NCI-H526 treated with DMSO at 0.1 percent for 48 hours (cell line): ENCODE data around the gene COL18A1.
"Not testable (repeated sequence)": the region's sequence is repeated elsewhere in the genome, so short reads cannot be mapped to it uniquely, and the experiment has no call there.

Experiments used
- DNase-seq: peaks from one replicate; lab custom pipeline; 2025; lab: John Stamatoyannopoulos, UW

COL18A1 gene

DNA sequence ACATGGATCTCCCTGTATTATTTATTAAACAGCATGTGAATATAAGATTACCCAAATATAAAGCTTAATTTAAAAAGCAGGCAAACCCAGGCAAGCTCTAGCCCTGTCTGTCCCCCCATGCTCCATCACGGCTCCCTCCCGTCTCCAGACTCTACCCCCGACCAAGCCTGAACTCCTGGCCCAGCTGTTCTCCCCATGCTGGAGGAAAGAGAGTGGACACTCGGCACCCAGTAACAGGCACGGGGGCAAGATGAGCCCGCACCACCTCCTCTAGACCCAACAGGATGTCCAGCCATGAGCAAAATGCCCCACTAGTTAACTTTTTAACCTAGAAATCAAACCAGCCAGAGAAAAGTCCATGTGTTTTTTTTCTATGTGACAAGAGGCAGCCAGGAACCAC lies 118.0 kb downstream of the COL18A1 start:
- no peak for DNase-seq

GRCh38 chr21:45523411-45524101 lies 118.6 kb downstream of the COL18A1 start:
- DNase-seq = no peak

- DNase-seq = no peak
Observed at GRCh38 chr21:45524756-45525152, 119.8 kb downstream of the COL18A1 start.

GRCh38 chr21:45525153-45525909 lies 120.4 kb downstream of the COL18A1 start:
- DNase-seq = no peak

- no peak for DNase-seq
Observed at GRCh38 chr21:45525910-45526306, 120.9 kb downstream of the COL18A1 start.

DNA sequence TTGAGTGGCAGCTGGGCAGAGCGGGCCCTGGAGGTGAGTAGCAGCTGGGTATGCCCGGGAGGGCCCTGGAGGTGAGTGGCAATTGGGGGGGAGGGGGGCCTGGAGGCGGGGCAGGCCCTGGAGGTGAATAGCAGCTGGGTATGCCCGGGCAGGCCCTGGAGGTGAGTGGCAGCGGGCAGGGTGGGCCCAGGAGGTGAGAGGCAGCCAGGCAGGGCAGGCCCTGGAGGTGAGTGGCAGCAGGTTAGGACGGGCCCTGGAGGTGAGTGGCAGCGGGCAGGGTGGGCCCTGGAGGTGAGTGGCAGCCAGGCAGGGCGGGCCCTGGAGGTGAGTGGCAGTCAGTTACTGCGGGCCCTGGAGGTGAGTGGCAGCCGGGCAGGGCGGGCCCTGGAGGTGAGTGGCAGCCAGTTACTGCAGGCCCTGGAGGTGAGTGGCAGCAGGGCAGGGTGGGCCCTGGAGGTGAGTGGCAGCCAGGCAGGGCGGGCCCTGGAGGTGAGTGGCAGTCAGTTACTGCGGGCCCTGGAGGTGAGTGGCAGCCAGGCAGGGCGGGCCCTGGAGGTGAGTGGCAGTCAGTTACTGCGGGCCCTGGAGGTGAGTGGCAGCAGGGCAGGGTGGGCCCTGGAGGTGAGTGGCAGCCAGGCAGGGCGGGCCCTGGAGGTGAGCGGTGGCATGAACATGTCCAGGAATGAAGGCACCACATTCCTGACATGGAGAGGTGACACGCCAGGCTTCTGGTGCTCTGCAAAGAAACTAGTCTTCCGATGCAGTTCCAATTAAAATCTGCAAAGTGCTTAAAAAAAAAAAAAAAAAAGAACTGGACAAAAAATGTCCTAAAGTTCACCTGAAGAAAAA lies 122.4 kb downstream of the COL18A1 start:
- DNase-seq = not testable (repeated sequence)

GRCh38 chr21:45528028-45528705 lies 123.2 kb downstream of the COL18A1 start:
- DNase-seq = no peak

- DNase-seq = no peak
Observed at GRCh38 chr21:45528981-45529784, 124.2 kb downstream of the COL18A1 start.

- DNase-seq = no peak
Observed at GRCh38 chr21:45529785-45530422, 124.9 kb downstream of the COL18A1 start.

- DNase-seq = no peak
Observed at GRCh38 chr21:45530423-45531113, 125.6 kb downstream of the COL18A1 start.

- not testable (repeated sequence) for DNase-seq
Observed at GRCh38 chr21:45531114-45531392, 126.1 kb downstream of the COL18A1 start.

DNA sequence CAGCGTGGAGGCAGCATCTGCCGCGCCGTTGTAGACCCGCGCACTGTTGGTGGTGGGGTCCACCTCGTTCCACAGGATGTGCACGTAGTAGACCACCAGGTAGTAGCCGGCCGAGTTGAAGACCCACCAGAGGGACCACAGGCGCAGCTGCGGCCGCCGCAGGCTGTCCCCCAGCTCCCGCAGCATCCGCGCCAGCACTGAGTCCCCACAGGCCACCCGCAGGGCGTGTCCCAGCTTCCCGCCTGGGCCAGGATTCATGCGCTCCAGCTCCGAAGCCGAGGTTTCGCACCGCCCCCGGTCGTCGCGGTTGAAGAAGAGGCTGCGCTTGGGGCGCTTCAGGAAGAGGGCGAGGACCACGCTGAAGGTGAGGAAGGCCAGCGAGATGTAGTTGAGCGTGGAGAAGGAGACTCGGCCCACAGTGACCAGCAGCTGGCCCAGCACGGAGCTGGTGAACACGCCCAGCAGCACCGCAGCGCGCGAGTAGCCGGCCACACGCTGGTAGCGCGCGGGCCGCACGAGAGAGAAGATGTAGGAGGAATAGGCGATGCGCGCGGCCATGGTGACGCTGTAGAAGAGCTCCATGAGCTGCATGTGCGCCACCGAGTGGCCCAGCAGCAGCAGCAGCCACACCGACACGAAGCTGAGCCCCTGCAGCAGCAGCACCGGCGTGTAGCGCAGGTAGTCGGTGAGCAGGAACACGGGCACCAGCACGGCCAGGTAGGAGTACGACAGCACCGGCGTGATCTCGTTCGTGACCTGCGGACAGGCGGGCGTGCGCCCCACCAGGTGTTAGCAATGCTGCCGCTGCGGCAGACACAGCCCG lies 126.6 kb downstream of the COL18A1 start:
- DNase-seq = no peak

DNA sequence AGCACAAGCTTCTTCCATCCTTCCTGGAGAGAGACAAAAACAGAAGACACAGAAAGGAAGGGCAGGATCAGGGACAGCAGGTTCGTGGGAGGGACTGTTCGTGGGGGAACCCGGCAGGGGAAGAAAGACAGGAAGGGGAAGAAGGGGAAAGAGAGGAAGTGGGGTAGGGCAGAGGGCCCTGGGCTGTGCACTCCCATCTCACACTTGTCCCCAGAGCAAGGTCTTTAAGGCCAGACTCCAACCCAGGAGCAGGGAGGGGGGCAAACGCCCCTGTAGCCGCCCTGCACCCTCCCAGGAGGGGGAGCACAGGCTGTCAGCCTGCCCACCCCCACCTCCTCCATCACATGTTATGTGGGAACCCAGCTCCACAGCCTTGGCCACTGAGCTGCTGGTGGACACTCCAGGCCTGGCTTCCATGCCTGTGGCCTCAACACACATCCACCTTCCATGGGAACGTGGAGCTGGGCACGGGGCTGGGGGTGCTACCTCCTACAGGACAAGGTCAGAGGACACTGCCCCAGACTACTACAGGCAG lies 127.9 kb downstream of the COL18A1 start:
- DNase-seq = no peak

GRCh38 chr21:45533361-45533845 lies 128.4 kb downstream of the COL18A1 start:
- no peak for DNase-seq

- no peak for DNase-seq
Observed at GRCh38 chr21:45533846-45534635, 129.1 kb downstream of the COL18A1 start.

- no peak for DNase-seq
Observed at GRCh38 chr21:45534636-45535331, 129.8 kb downstream of the COL18A1 start.

DNA sequence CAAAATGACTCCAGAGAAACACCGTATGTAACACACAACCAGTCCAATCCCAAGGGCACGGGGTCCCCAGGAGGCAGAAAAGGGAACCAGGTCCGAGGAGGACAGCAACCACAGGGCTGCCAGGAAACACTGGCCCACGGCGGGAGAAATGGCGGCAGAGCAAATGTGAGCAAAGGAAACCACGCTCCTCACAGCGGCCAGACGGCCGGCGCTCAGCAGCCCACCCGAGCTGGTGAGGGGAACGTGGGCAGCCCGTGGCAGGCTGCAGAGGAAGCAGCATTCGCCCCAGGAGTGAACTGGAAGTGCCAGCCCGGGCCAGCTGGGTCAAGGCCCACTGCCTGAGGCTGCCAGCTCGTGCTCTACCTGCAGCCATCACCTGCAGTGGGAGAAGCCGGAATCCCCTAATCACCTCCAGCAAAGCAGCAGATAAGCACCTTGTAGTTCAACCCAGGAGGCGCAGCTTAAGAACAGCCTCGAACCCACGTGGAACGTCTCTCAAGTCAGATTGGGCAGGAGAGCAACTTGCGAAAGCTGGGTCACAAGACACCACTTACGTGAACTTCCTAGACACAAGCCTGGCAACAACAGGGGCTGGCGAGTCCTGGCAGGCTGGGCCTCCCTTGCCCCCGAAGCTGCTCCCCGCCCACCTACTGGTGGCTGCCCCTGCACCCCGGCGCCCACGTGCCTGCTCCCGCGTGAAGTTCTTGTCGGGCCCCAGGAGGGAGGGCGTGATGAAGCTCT lies 130.5 kb downstream of the COL18A1 start:
- no peak for DNase-seq
